ENCODE results near the gene AOPEP. TPM values are rescaled to one million over a fixed set of nuclear protein-coding genes. Genes with fewer than 3 reads are reported as not detected.

AOPEP gene
- total RNA-seq, 1 experiment from 2014 or later: 15.0 TPM

- Histone ChIP-seq H3K14ac (ENCODE audit: insufficient read depth, low read length) (no peak overlapping the region), H3K9me3 (ENCODE audit: control insufficient read depth, low read depth, low read length) (no peaks in the 10 kb centered on the region), H4K91ac (ENCODE audit: insufficient read length, low read depth, low read length) (no peak overlapping the region), H3K56ac (ENCODE audit: insufficient read length, low read depth, low read length) (no peak overlapping the region), H3K18ac (ENCODE audit: insufficient read length, low read depth, low read length) (no peak overlapping the region), H4K20me1 (ENCODE audit: control insufficient read depth, insufficient read depth, insufficient read length) (no peaks in the 10 kb centered on the region), H3K79me2 (ENCODE audit: insufficient read depth, low read length) (no peaks in the 10 kb centered on the region), H3K23ac (ENCODE audit: insufficient read length, low read depth, low read length) (no peak overlapping the region), H3K9ac (ENCODE audit: extremely low read depth, insufficient read length, low read length) (no peak overlapping the region), H2BK20ac (ENCODE audit: low read depth, low read length, poor library complexity, severe bottlenecking) (no peak overlapping the region), H3K4me2 (ENCODE audit: insufficient read depth, insufficient read length, low read length) (no peak overlapping the region), H3T11ph (ENCODE audit: low read length) (no peak overlapping the region), H3K4ac (ENCODE audit: low read depth, low read length) (no peak overlapping the region), H2AFZ (ENCODE audit: low read length) (no peak overlapping the region), H2BK12ac (ENCODE audit: insufficient read length, low read depth, low read length) (no peak overlapping the region), H4K8ac (replicated peaks; ENCODE audit: insufficient read length, low read depth, low read length) (no peak overlapping the region), H3K4me1 (ENCODE audit: insufficient read depth, low read length) (peaks cover 8% of the 10 kb centered on the region; the same call in 1 of the 2 replicates), H2BK5ac (ENCODE audit: insufficient read length, low read length) (no peak overlapping the region), H3K23me2 (ENCODE audit: insufficient read length, low read depth, low read length, poor library complexity, severe bottlenecking) (no peaks in the 10 kb centered on the region), H3K27ac (ENCODE audit: insufficient read length, low read depth, low read length) (no peak overlapping the region), H4K5ac (ENCODE audit: insufficient read length, low read depth, low read length) (no peak overlapping the region), H3K27me3 (ENCODE audit: insufficient read depth, low read length) (no peaks in the 10 kb centered on the region), H3K79me1 (ENCODE audit: insufficient read depth, low read depth, low read length, poor library complexity, severe bottlenecking) (no peaks in the 10 kb centered on the region), H2BK15ac (ENCODE audit: low read depth, low read length) (no peak overlapping the region), H2BK120ac (ENCODE audit: low read depth, low read length, poor library complexity, severe bottlenecking) (no peak overlapping the region), H2AK5ac (ENCODE audit: insufficient read length, low read length) (no peak overlapping the region)
- Mint-ChIP-seq H3K27me3 (ENCODE audit: low read depth) (no peaks in the 10 kb centered on the region), H3K36me3 (ENCODE audit: insufficient read depth in 1 of 3, low read depth in 3 of 3) (no peaks in the 10 kb centered on the region), H3K4me3 (no peak overlapping the region), H3K27ac (no peak overlapping the region), H3K4me1 (peaks cover 40 to 41% of the 10 kb centered on the region in 2 experiments), H3K9me3 (no peaks in the 10 kb centered on the region)
- no peak for DNase-seq
- no CpG with 5 or more reads among the region's 3 CpGs for WGBS (ENCODE audit: extremely low coverage, insufficient read length, low lambda C conversion rate)
- no peak for TF ChIP-seq CTCF (conservative IDR thresholded peaks at IDR 0.05)
Observed at GRCh38 chr9:94946256-94946655, 219.8 kb downstream of the AOPEP start.
